Stimulated activated CD8-positive, alpha-beta memory T cell treated with anti-CD3 and anti-CD28 coated beads, Interleukin-12 subunit alpha, Interleukin-12 subunit beta, amount 100 ng/mL, for 4 hours (primary cell): Measurements from ENCODE around the gene CFAP210.

Experiments
- DNase-seq: peaks from one replicate; pipeline ENCODE4 v3.0.0-alpha.2; 2020; ENCODE audit warnings: low read depth

CFAP210 gene

DNA sequence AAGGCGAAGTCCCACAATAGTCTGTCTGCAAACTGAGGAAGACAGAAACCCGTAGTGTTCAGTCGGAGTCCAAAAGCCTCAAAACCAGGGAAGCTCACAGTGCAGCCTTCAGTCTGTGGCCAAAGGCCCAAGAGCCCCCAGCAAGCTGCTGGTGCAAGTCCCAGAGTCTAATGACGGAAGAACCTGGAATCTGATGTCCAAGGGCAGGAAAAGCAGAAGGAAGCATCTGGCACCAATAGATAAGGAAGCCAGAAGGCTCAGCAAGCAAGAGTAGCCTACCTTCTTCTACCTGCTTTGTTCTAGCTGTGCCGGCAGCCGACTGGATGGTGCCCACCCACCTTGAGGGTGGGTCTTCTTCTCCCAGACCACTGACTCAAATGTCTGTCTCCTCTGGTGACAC is 21.8 kb downstream of the CFAP210 start:
- DNase-seq = no peak

DNA sequence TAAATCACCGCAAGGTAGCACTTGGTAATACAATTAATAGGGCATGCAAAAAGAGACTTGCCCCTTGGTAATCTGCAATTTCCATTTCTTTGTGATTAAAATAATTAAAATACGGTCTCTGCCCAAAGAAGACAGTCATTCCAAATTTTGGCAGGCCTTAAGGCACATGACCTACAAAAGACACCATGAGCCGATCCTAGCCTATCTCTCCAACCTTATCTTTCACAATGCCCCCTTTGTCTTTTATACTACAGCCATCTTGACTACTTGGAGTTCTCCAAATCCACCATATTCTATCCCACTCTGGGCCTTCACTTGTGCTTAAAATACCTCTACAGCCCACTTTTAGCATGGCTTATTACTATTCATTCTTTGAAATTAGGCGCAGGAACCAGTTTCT is 23.3 kb downstream of the CFAP210 start:
- DNase-seq = no peak

DNA sequence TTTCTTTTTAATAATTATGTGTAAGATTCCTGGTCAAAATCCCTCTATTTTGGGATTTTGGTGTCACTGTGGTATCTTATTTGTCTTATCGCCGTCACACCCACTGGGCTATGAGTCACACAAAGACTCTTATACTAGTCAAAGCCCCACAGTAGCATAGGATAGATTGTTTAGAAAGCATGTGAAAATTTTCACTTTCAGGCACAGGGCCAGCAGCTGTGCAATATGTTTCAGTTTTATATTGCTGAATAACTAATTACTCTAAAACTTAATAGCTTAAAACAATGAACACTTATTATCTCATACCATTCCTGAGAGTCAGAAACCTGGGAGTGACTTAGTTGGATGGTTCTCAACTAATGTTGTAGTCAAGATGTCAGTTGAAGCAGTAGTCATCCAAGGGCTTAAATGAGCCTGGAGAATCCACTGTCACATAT is 24.0 kb downstream of the CFAP210 start:
- DNase-seq = no peak

DNA sequence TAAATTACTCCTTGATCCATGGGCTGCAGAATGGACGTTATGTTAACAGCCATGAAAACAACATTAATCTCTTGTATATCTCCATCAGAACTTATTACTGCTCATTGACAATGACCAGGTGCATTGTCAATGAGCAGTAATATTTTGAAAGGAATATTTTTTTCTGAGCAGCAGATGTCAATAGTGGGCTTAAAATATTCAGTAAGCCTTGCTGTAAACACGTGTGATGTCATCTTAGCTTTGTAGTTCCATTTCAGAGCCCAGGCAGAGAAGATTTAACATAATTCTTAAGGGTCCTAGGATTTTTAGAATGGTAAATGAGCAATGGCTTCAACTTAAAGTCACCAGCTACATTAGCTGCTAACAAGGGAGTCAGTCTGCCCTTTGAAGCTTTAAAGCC is 26.6 kb downstream of the CFAP210 start:
- no peak for DNase-seq

DNA sequence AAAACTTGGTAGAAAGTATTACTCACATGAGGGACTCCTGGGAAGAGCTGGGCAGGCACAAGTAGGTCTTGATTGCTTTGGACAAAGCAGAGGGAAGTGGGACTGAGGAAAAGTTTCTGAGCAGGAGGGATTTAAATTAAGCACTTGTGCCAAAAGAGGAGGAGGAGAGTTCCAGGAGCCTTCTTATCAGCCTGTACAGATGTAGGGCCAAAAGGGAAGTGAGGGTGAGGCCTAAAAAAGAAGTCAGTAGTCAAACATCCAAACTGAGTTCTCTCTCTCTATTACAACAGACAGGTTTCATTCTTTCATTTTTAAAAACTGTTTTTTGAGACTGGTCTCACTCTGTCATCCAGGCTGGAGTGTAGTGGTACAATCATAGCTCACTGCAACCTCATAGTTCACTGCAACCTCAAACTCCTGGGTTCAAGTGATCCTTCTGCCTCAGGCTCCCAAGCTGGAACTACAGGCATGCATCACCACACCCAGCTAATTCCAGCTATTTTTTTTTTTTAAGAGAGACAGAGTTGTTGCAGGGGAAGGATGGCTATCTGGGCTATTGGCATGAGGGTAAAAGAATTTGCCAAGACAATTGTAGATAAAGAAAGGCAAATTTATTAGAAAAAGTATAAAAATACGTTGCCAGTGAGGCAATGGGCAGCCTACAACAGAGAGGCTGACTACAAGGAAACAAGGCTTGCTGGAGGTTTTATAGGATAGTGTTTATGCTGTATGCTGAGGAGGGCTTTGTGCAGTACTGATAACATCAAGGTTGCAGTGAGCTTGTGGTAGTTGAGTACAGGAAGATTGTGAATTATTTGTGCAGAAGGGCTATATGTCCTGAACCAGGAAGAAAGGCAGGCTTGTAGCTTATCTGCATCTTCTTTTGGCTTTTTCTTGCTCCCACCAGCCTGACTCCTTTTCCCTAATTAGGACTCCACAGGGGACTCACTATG is 29.0 kb downstream of the CFAP210 start:
- DNase-seq = no peak

DNA sequence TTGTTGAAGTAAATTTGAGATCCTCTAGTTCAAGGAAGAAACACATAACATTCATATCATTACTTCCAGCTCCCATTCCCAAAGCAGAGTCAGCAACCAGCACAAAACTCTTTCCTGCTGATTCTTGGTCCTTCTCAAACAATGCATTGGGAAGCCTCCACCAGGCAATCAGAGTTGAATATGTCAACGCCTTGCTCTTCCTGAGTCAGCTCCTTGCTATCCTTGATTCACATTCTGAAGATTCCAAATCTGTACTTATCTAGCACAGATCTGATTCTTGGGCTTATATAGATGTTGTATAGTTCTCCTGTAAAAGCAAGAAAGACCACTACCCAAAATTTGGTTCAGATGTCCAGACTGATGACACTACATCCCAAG is 29.6 kb downstream of the CFAP210 start:
- DNase-seq = no peak

DNA sequence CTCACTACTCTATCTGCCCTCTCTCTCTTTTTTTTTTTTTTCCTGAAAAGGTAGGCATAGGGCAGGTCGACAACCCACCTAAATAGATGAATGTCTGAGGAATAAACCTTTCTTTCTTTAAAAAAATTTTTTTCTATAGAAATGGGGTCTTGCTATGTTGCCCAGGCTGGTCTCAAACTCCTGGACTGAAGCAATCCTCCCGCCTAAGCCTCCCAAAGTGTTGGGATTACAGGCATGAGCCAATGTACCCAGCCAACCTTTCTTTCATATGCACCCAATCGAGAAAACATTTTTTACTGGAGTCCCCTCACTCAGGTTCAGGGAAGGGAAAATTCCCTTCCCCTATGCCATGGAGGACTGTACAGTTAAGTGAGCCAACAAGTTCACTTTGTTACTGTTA is 31.0 kb downstream of the CFAP210 start:
- DNase-seq = no peak

DNA sequence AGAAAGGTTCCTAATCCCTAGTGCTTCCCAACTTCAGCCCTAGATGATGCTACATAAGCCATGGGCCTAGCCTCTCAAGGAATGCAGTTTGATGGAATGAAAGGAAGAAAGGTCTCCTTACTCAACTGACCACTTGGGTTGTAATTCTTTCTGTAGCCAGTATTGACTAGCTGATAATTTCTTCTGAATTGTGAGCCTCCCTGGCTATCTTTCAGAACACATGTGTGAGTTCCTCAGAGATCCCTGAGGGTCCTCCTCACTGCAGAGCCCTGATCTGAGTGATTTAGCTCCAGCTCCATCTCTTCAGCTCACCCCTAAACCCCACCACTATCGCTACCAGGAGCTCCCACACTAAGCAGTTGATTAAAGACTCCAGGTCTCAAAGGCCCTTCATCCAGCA is 31.5 kb downstream of the CFAP210 start:
- no peak for DNase-seq

DNA sequence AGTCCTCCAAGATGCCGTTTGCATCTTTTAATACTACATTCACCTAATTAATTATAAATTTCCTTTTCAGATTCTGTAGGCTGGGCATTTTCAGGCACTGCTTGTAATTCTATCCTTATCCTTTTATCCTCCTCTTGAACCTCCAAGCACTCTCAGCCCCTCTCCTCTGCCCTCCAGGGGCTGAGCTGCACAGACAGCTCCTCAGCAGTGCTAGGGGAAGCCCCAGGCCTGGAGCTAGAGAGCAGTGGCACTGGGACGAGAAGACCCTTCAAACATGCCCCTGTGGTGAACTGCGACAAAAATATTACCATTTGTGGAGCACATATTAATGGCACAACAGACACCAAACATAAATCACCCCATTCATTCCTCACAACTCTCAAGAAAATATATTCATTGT is 32.9 kb downstream of the CFAP210 start:
- DNase-seq = no peak

DNA sequence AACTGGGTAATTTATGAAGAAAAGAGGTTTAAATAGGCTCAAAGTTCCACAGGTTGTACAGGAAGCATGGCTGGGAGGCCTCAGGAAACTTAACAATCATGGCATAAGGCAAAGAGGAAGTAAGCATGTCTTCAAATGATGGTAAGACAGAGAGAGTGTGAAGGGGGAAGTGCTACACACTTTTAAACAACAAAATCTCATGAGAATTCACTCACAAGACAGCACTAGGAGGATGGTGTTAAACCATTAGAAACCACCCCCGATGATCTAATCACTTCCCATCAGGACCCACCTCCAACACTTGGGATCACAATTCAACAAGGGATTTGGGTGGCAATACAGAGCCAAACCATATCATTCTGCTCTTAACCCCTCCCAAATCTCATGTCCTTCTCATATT is 34.9 kb downstream of the CFAP210 start:
- no peak for DNase-seq

DNA sequence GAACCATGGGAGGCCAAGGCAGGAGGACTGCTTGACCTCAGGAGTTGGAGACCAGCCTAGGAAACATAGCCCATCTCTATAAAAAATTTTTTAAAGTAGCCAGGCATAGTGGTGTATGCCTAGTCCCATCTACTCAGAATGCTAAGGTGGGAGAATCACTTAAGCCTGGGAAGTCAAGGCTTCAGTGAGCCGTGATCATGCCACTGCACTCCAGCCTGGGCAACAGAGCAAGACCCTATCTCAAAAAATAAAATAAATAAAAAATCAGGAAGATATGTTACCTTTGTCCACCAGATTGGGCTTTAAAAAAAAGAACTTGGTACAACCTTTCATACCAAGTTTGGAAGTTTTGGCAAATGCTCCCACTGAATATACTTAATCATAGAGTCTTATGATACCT is 35.3 kb downstream of the CFAP210 start:
- DNase-seq = no peak

DNA sequence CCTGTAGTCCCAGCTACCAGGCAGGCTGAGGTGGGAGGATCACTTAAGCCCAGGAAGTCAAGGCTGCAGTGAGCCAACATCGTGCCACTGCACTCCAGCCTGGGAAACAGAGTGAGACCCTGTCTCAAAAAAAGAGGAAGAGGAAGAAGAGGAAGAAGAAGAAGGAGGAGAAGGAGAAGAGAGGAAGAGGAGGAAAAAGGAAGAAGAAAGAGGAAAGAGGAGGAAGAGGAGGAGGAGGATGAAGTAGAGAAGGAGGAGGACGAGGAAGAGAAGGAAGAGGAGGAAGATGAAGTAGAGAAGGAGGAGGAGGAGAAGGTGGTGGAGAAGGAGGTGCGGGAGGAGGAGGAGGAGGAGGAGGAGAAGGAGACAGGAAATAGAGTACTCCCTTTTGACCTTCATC is 38.0 kb downstream of the CFAP210 start:
- DNase-seq = no peak

DNA sequence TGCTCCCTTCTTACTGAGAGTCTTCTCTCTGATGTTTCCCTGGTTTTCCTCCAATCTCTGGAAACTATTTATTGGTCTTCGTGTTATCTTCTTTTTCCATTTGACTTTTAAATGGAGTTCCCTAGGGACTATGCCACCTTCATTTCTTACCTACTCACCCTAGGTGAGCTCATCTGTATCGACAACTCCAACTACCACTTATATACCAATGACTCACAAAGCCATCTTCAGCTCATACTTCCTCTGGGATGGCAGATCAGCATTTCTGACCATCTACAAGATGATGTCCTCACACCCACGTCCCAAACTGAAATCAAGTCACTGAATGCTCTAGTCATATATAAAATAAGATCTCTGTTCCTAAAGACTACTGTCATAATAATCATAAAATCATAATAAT is 40.6 kb downstream of the CFAP210 start:
- DNase-seq = no peak

DNA sequence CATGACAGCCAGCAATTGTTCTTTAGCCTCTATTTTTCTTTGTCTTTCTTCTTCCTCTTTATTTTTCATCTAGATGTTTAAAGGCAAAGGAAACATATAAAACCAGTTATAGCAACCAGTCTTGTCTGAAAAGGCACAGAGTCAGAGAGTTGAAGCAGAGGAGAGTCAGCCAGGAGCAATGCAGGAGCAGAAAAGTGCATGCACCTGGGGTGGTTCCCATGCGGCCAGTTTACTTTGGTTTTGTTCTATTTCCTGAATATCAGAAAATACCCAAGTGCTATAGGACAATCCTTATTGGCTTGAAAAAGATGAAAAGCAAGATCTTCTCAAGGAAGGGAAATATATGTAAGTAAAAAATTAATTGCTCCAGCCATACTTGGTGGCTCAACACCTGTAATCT is 44.9 kb downstream of the CFAP210 start:
- no peak for DNase-seq

DNA sequence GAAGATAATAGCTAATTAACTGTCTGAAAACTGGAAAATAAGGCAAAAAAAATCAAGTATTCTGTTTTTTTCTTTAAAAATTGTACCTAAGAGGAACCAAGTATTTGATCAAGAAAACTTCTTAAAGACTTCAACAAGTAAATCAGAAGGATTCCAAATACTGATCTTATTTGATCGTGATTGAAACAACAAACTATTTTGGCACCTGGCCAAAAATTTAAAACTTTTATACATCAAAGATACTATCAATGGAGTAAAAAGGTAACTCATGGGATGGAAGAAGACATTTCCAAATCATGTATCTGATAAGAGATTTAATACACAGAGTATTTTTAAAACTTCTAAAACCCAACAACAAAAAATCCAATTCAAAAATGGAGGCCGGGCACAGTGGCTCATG is 46.7 kb downstream of the CFAP210 start:
- no peak for DNase-seq

DNA sequence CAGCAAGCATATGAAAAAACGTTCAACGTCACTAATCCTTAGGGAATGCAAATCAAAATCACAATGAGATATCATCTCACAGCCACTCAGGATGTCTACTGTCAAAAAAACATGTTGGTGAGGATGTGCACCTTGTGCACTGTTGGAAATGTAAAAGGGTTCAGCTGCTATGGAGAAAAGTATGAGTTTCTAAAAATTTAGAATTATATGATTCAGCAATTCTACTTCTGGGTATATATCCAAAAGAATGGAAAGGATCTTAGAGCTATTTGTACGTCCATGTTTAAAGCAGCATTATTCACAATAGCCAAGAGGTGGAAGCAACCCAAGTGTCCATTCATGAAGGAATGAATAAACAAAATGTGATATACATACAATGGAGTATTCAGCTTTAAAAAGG is 50.0 kb downstream of the CFAP210 start:
- no peak for DNase-seq

DNA sequence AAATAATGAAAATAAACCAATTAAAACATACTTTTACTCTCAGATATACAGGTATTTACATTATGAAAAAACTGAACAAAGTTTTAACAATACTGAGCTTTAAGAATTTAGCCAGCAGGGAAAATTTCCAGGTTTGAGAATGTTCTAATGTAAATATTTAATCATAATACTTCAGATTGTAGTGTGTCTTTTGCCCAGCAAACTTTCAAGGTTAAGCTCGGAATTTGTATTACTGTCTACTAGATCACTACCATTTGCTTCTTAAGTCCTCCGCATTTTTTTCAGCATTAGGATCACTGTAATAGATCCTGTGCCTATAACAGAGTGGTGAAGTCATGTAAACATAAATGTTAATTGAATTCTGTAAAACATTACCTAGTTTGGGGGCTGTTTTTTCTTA is 52.7 kb downstream of the CFAP210 start:
- no peak for DNase-seq

DNA sequence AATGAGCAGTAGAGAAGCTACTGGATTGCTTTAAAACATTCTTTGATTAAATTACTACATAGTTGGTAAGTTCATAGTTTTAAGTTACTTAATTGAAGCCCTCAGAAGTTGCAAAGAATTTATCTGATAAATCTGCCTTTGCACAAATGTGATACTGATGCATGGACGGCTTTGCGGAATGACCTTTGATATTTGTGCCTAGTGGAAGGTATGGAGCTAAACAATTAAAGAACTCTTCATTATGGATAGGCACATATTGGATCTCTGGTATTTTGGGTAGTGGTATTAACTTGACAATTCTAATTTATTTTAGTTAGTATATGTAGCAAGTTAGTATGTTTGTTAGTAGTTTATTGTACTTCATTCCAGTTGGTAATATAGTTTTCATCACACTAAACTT is 54.1 kb downstream of the CFAP210 start:
- no peak for DNase-seq

DNA sequence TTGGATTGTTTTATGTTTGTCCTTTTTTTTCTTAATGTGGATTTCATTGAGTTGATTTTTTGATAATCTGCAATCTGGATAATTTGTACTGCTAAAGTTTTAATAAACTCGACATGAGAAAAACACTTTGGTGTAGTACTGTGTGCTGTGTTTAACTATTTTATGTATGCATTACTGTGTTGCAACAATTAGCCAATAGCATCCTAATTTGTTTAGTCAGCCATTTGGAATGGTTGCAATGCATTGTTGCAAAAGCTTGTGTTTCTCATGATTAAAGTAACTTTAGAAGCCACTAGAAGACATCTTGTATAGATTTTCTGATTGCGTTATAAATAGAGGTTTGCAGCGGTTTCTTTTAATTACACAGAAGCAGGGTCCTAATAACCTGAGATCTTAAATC is 56.6 kb downstream of the CFAP210 start:
- DNase-seq = no peak

DNA sequence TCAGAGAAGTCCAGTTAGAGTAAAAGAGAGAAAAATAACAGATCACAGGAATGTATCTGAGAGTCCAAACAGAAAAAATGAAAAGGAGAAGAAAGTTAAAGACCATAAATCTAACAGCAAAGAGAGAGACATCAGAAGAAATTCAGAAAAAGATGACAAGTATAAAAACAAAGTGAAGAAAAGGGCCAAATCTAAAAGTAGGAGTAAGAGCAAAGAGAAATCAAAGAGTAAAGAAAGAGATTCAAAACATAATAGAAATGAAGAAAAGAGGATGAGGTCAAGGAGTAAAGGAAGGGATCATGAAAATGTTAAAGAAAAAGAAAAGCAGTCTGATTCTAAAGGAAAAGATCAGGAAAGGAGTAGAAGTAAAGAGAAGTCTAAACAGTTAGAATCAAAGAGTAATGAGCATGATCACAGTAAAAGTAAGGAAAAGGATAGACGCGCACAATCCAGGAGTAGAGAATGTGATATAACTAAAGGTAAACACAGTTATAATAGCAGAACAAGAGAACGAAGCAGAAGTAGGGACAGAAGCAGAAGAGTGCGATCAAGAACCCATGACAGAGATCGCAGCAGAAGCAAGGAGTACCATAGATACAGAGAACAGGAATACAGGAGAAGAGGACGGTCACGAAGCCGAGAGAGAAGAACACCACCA is 57.6 kb downstream of the CFAP210 start:
- DNase-seq = no peak

DNA sequence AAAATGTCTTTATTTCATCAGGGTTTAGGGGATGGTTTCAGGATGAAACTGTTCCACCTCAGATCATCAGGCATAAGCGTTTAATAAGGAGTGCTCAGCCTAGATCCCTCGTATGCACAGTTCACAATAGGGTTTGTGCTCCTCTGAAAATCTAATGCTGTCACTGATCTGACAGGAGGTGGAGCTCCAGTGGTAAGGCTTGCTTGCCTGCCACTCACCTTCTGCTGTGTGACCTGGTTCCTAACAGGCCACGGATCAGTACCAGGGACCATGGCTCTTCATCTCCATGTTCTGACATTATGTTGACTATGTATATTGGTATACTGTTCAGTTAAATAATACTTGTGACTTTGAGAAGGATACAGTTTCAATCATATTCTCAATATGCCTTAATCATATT is 68.4 kb downstream of the CFAP210 start:
- no peak for DNase-seq

DNA sequence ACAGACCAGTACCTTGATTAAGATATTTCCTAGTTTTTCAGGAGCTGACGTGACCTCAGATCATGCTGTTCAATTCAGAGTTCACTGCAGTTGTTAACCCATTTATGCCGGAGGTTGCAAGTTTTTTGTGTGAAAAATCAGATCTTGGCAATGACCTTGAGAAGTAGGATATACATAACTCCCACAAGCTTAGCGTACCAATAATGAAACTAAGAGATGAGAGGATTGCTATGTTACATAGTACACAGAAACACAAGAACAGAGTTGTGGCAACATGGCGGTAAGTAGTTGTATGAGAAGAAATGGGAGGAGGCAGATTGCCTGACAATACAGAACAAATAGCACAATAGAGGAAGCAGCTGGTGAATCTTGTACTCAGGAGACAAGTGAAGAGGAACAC is 71.0 kb downstream of the CFAP210 start:
- DNase-seq = no peak

DNA sequence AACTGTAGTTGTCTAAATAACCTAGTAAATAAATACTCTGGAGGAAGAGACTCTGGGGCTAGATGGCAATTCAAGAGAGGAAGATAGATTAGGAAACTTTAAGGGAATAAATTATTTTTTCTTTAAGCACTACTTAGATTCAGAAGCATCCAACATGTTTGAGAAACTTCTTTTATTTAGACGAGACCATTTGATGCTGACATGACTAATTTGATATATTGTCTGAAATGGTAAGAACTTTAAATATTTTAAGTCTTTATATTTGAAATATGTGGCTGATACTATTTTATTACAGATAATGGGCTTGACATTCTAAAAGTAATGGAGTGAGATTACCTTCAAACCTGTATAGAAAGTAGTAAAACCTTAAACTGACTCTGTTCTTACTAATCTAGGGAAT is 73.7 kb downstream of the CFAP210 start:
- no peak for DNase-seq

DNA sequence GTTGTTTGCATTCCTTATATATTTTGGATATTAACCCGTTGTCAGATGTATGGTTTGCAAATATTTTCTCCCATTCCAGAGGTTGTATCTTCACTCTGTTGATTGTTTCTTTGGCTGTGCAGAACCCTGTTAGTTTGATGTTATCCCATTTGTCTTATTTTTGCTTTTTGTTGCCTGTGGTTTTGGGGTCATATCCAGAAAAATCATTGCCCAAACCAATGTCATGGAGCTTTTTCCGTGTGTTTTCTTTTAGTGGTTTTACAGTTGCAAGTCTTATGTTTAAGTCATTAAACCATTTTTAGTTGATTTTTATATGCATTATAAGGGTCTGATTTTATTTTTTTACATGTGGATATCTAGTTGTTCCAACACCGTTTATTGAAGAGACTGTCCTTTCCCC is 74.3 kb downstream of the CFAP210 start:
- DNase-seq = no peak
